IMR-90 (cell line): Measurements from ENCODE around the gene BRIP1. TPM values are rescaled to one million over a fixed set of nuclear protein-coding genes. Genes with fewer than 3 reads are reported as not detected.
A peak's percentile ranks its signal among the peaks of the same experiment; 100 is the strongest.

Experiments used
- ATAC-seq: fragments of 200-7000 bp; cut with Tn5 transposase; 2 replicates; pipeline ENCODE4 v1.9.1; 2020; ENCODE audit warnings: low read depth, mild to moderate bottlenecking, moderate library complexity
- BruUV-seq: library from RNA; stranded (reverse); fragments of 400-500 nt; replicated peaks from 2 replicates; lab custom pipeline; 2021; lab: Mats Ljungman, UMichigan
- CTCF ChIA-PET: fragments of 300-600 bp; formaldehyde crosslinking; extraction: SDS; loops from one replicate; lab custom pipeline; 2021; ENCODE audit warnings: antibody characterized with exemption; lab: Yijun Ruan, JAX
- POLR2A ChIA-PET: fragments of 300-600 bp; sonication (Branson Sonifier 250); formaldehyde crosslinking; loops from one replicate; lab custom pipeline; 2022; ENCODE audit warnings: antibody characterized with exemption; ENCODE audit not compliant: unreplicated experiment; lab: Charles Lee
- DNase-seq: peaks from one replicate; pipeline ENCODE4 v3.0.0; 2013
- H2AFZ ChIP-seq: replicated peaks from 2 replicates; pipeline ENCODE3; 2013; ENCODE audit warnings: low read length, mild to moderate bottlenecking; ENCODE audit not compliant: poor library complexity
- H2AK5ac ChIP-seq: 2 replicates; pipeline ENCODE4 v1.6.1; 2013; ENCODE audit warnings: low read depth, low read length, inconsistent platforms
- H2AK9ac ChIP-seq: replicated peaks from 2 replicates; pipeline ENCODE3; 2013; ENCODE audit warnings: mild to moderate bottlenecking, low read depth, low read length, moderate library complexity; ENCODE audit not compliant: poor library complexity
- H2BK120ac ChIP-seq: 2 replicates; pipeline ENCODE4 v1.6.1; 2013; ENCODE audit warnings: low read depth, low read length, inconsistent platforms
- H2BK15ac ChIP-seq: 3 replicates; pipeline ENCODE4 v1.6.1; 2013; ENCODE audit warnings: low read depth, low read length, inconsistent platforms
- H2BK20ac ChIP-seq: 2 replicates; pipeline ENCODE4 v1.6.1; 2013; ENCODE audit warnings: low read depth, mild to moderate bottlenecking, inconsistent platforms, low read length, moderate library complexity
- H2BK5ac ChIP-seq: 2 replicates; pipeline ENCODE4 v1.6.1; 2013; ENCODE audit warnings: mild to moderate bottlenecking, low read depth, low read length, inconsistent platforms; ENCODE audit not compliant: poor library complexity, severe bottlenecking
- H3K14ac ChIP-seq: replicated peaks from 2 replicates; pipeline ENCODE4 v1.6.1; 2013; ENCODE audit warnings: low read depth, low read length, inconsistent platforms
- H3K18ac ChIP-seq: 2 replicates; pipeline ENCODE4 v1.6.1; 2013; ENCODE audit warnings: low read depth, low read length, control low read depth
- H3K23ac ChIP-seq: 2 replicates; pipeline ENCODE4 v1.6.1; 2013; ENCODE audit warnings: low read depth, low read length, inconsistent platforms
- H3K27ac ChIP-seq: 2 replicates; pipeline ENCODE4 v1.5.1; 2013; ENCODE audit warnings: mild to moderate bottlenecking, control low read depth, low read length; ENCODE audit not compliant: insufficient read depth
- H3K27me3 ChIP-seq: 2 replicates; pipeline ENCODE4 v1.6.1; 2013; ENCODE audit warnings: low read length; ENCODE audit not compliant: control insufficient read depth, insufficient read depth
- H3K36me3 ChIP-seq: 2 replicates; pipeline ENCODE4 v1.6.1; 2013; ENCODE audit warnings: low read length, mixed read lengths; ENCODE audit not compliant: control insufficient read depth, insufficient read depth
- H3K4ac ChIP-seq: 2 replicates; pipeline ENCODE4 v1.6.1; 2013; ENCODE audit warnings: low read depth, low read length, inconsistent platforms
- H3K4me1 ChIP-seq: 2 replicates; pipeline ENCODE4 v1.6.1; 2013; ENCODE audit warnings: low read length, mixed read lengths; ENCODE audit not compliant: control insufficient read depth, insufficient read depth
- H3K4me2 ChIP-seq: 2 replicates; pipeline ENCODE4 v1.6.1; 2013; ENCODE audit warnings: low read depth, mild to moderate bottlenecking, control low read depth, low read length, moderate library complexity
- H3K4me3 ChIP-seq: 2 replicates; pipeline ENCODE4 v1.5.1; 2013; ENCODE audit warnings: low read depth, mild to moderate bottlenecking, control low read depth, low read length, moderate library complexity; ENCODE audit not compliant: insufficient read depth
- H3K56ac ChIP-seq: 2 replicates; pipeline ENCODE4 v1.6.1; 2013; ENCODE audit warnings: low read length, inconsistent platforms; ENCODE audit not compliant: insufficient read depth; ENCODE audit errors: extremely low read depth
- H3K79me1 ChIP-seq, 2 experiments: 2 replicates each; pipeline ENCODE4 v1.6.1; 2013; ENCODE audit warnings: low read length in 2 of 2, inconsistent platforms in 1 of 2, low read depth in 1 of 2
- H3K9ac ChIP-seq: 2 replicates; pipeline ENCODE4 v1.6.1; 2013; ENCODE audit warnings: low read depth, low read length, control low read depth
- H3K9me1 ChIP-seq: 2 replicates; pipeline ENCODE4 v1.6.1; 2013; ENCODE audit warnings: low read length, inconsistent platforms; ENCODE audit not compliant: insufficient read depth
- H3K9me3 ChIP-seq: 2 replicates; pipeline ENCODE4 v1.6.1; 2013; ENCODE audit warnings: low read length; ENCODE audit not compliant: control insufficient read depth, insufficient read depth
- H4K20me1 ChIP-seq: 2 replicates; pipeline ENCODE4 v1.6.1; 2013; ENCODE audit warnings: low read length, inconsistent platforms; ENCODE audit not compliant: insufficient read depth
- H4K5ac ChIP-seq: 2 replicates; pipeline ENCODE4 v1.6.1; 2013; ENCODE audit warnings: mild to moderate bottlenecking, low read depth, low read length, control low read depth
- H4K8ac ChIP-seq, 2 experiments: 2 replicates each; pipeline ENCODE4 v1.6.1; 2013; ENCODE audit warnings: low read depth in 2 of 2, low read length in 2 of 2, control low read depth in 1 of 2, inconsistent platforms in 1 of 2
- H4K91ac ChIP-seq: 2 replicates; pipeline ENCODE4 v1.6.1; 2013; ENCODE audit warnings: low read depth, low read length, inconsistent platforms; ENCODE audit not compliant: insufficient read depth
- MAFK ChIP-seq: IDR thresholded peaks from 2 replicates; pipeline ENCODE4 v1.6.1; 2012; ENCODE audit warnings: low read depth, low read length, improper control_type of control experiment
- MAZ ChIP-seq: IDR thresholded peaks from 2 replicates; pipeline ENCODE4 v1.6.1; 2012; ENCODE audit warnings: low read depth, mild to moderate bottlenecking, low read length, improper control_type of control experiment, moderate library complexity, borderline replicate concordance
- MXI1 ChIP-seq: IDR thresholded peaks from 2 replicates; pipeline ENCODE4 v1.6.1; 2012; ENCODE audit warnings: low read depth, mild to moderate bottlenecking, low read length, moderate library complexity, borderline replicate concordance
- NFE2L2 ChIP-seq: fragments of 150-350 bp; IDR thresholded peaks from 2 replicates; pipeline ENCODE4 v1.6.1; 2016; ENCODE audit warnings: low read depth, mild to moderate bottlenecking, low read length
- RAD21 ChIP-seq: IDR thresholded peaks from 2 replicates; pipeline ENCODE4 v1.6.1; 2012; ENCODE audit warnings: low read length, improper control_type of control experiment
- USF2 ChIP-seq: fragments of 150-350 bp; IDR thresholded peaks from 2 replicates; pipeline ENCODE4 v1.6.1; 2017; ENCODE audit warnings: mild to moderate bottlenecking, antibody characterized with exemption, low read length, low read depth
- dilution Hi-C: fragments of 300-500 bp; cut with HindIII; formaldehyde crosslinking; loops from one replicate; pipeline ENCODE4 v1.14.3; 2018; ENCODE audit warnings: low sequenced_read_pairs; ENCODE audit not compliant: unreplicated experiment
- in situ Hi-C: fragments of 300-500 bp; cut with MboI; formaldehyde crosslinking; loops from 3 replicates; pipeline ENCODE4 v1.14.3; 2019; ENCODE audit warnings: low sequenced_read_pairs, inconsistent platforms, mixed read lengths
- intact Hi-C: fragments of 100-400 bp; cut with micrococcal nuclease; formaldehyde crosslinking; loops from 2 replicates; pipeline ENCODE4 v1.10.0; 2022
- polyA plus RNA-seq, 3 experiments: library from polyadenylated mRNA; depleted of rRNA; stranded (reverse); fragments of >200 nt; gene quantifications; 2 replicates each; pipeline ENCODE4 v1.2.3, GENCODE V29; 2012; ENCODE audit warnings: low replicate concordance in 1 of 3
- total RNA-seq: library from RNA; depleted of rRNA; stranded (reverse); fragments of >200 nt; gene quantifications from 2 replicates; pipeline ENCODE4 v1.2.3, GENCODE V29; 2012
- TF ChIP-seq, protein P1 (sequence below): conservative IDR thresholded peaks from 2 replicates; pipeline ENCODE4 v1.5.1; 2012; ENCODE audit warnings: mild to moderate bottlenecking, low read depth, low read length, improper control_type of control experiment

BRIP1 gene
- total and polyA plus RNA-seq, 2 of the 4 experiments (the other 2 are of a cell fraction), result 6.1 to 19.7 TPM

DNA sequence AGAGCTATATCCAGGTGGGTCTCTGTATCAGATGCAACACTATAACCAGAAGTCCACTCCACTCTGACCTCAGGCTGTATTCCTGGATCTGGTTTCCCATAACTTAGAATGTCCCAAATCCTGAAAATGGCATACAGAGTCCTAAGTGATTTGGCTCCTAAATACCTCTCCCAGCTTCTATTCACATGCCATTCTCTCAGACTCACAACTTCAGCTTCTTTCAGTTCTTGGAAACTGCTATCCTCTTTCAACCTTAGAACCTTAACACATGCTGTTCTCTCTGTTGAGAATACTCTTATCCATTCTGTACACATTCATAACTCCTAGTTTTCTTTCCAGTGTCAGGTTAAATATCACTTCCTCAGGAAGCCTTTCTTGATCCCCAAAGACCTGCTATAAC lies 132.0 kb downstream of the BRIP1 start:
- BruUV-seq, result no TSS peak
- DNase-seq (peak; percentile 31), ATAC-seq (peak; percentile 53)
- Histone ChIP-seq H2BK15ac (no peak overlapping the region), H4K20me1 (no peaks in the 10 kb centered on the region), H3K27me3 (no peaks in the 10 kb centered on the region), H3K27ac (no peak overlapping the region), H3K79me1 (no peaks in the 10 kb centered on the region; a peak in 1 of 4 replicates), H2AK9ac (no peak overlapping the region), H3K4me3 (no peak overlapping the region), H3K9me3 (no peaks in the 10 kb centered on the region), H2AK5ac (no peak overlapping the region), H3K14ac (no peak overlapping the region), H3K23ac (no peak overlapping the region), H2BK20ac (no peak overlapping the region), H3K4me1 (no peaks in the 10 kb centered on the region), H2BK5ac (no peak overlapping the region), H4K8ac (no peak overlapping the region), H3K18ac (no peak overlapping the region), H3K9me1 (no peaks in the 10 kb centered on the region), H2BK120ac (no peak overlapping the region), H3K9ac (no peak overlapping the region), H2AFZ (no peak overlapping the region), H3K36me3 (no peaks in the 10 kb centered on the region), H3K56ac (no peak overlapping the region), H4K5ac (no peak overlapping the region), H4K91ac (no peak overlapping the region), H3K4me2 (peak overlapping the region; percentile 5; the same call in 1 of the 2 replicates), H3K4ac (no peak overlapping the region)
- ChIA-PET POLR2A (no interaction called here), CTCF (interaction anchor here (0.6 kb wide), 1 partner anchor 14 kb away, joined by 4 read pairs; no protein-coding TSS in a partner anchor)
- TF ChIP-seq, protein P1, sequence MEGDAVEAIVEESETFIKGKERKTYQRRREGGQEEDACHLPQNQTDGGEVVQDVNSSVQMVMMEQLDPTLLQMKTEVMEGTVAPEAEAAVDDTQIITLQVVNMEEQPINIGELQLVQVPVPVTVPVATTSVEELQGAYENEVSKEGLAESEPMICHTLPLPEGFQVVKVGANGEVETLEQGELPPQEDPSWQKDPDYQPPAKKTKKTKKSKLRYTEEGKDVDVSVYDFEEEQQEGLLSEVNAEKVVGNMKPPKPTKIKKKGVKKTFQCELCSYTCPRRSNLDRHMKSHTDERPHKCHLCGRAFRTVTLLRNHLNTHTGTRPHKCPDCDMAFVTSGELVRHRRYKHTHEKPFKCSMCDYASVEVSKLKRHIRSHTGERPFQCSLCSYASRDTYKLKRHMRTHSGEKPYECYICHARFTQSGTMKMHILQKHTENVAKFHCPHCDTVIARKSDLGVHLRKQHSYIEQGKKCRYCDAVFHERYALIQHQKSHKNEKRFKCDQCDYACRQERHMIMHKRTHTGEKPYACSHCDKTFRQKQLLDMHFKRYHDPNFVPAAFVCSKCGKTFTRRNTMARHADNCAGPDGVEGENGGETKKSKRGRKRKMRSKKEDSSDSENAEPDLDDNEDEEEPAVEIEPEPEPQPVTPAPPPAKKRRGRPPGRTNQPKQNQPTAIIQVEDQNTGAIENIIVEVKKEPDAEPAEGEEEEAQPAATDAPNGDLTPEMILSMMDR, result no peak
- TF ChIP-seq MXI1 (no peak), MAFK (no peak), NFE2L2 (no peak), USF2 (no peak), MAZ (no peak), RAD21 (no peak)
- dilution Hi-C loops (no loop called here), in situ Hi-C loops (no loop called here), intact Hi-C loops (no loop called here)
